Kidney (tissue), 14 donors: Measurements from ENCODE around the gene LGR6. TPM values are rescaled to one million over a fixed set of nuclear protein-coding genes. Genes with fewer than 3 reads are reported as not detected.

Source experiments
- DNase-seq, 5 donors: peaks; one replicate each; pipeline ENCODE4 v3.0.0-alpha.2; 2013 to 2020
- FAIRE-seq: peaks from 2 replicates; lab custom pipeline; 2012; peaks lifted over from hg19 to GRCh38; lab: Jason Lieb, UNC
- H3K27ac ChIP-seq, 2 donors: one replicate each; pipeline ENCODE4 v1.7.0; 2013; ENCODE audit warnings: low read depth in 2 of 2, low read length in 2 of 2, inconsistent platforms in 1 of 2
- H3K27me3 ChIP-seq: one replicate; pipeline ENCODE4 v1.7.1; 2013; ENCODE audit warnings: low read length, inconsistent platforms; ENCODE audit not compliant: control insufficient read depth, insufficient read depth
- H3K36me3 ChIP-seq, 3 donors: one replicate each; pipeline versions ENCODE4 v1.7.0 to v1.7.1; 2013; ENCODE audit warnings: low read length in 3 of 3, control low read depth in 1 of 3, inconsistent platforms in 1 of 3; ENCODE audit not compliant: insufficient read depth in 3 of 3, control insufficient read depth in 2 of 3
- H3K4me1 ChIP-seq, 3 donors: one replicate each; pipeline versions ENCODE4 v1.7.0 to v1.7.1; 2013; ENCODE audit warnings: low read length in 3 of 3, inconsistent platforms in 1 of 3, low read depth in 1 of 3; ENCODE audit not compliant: control insufficient read depth in 2 of 3, insufficient read depth in 2 of 3
- H3K4me3 ChIP-seq, 3 donors: one replicate each; pipeline versions ENCODE4 v1.7.0 to v1.8.1; 2013; ENCODE audit warnings: low read length in 3 of 3, control low read depth in 1 of 3, inconsistent platforms in 1 of 3
- H3K9ac ChIP-seq, 3 donors: one replicate each; pipeline versions ENCODE4 v1.7.0 to v1.7.1; 2013; ENCODE audit warnings: low read length in 3 of 3, control low read depth in 1 of 3, inconsistent platforms in 1 of 3
- H3K9me3 ChIP-seq, 3 donors: one replicate each; pipeline versions ENCODE4 v1.7.0 to v1.7.1; 2013; ENCODE audit warnings: low read length in 3 of 3, control low read depth in 1 of 3, inconsistent platforms in 1 of 3; ENCODE audit not compliant: control insufficient read depth in 2 of 3, insufficient read depth in 1 of 3
- CTCF ChIP-seq: IDR thresholded peaks from 3 replicates; pipeline ENCODE4 v1.5.1; 2012; ENCODE audit warnings: mild to moderate bottlenecking, moderate library complexity, borderline replicate concordance; ENCODE audit not compliant: insufficient read depth; ENCODE audit errors: extremely low read depth
- intact Hi-C: fragments of 100-400 bp; cut with DNase I; formaldehyde crosslinking; loops from one replicate; pipeline ENCODE4 v1.11.1; 2022
- polyA plus RNA-seq: library from polyadenylated mRNA; stranded (reverse); fragments of 350-450 nt; fragmentation: Illumina TruSeq; extraction: RNeasy Lipid Tissue Mini Kit (QIAGEN cat#74804); gene quantifications from one replicate; pipeline ENCODE4 v1.2.3, GENCODE V29; 2014; ENCODE audit warnings: low read depth, low replicate concordance; ENCODE audit not compliant: insufficient read depth
- total RNA-seq: library from RNA; stranded (reverse); fragmentation: NEBNext Ultra II Directional; extraction: Animal tissue kit (Norgen Biotek cat#: 25700); gene quantifications from one replicate; pipeline ENCODE4 v1.2.1, GENCODE V29; 2021
- donor health status: control.
- donor health status: control.
- donor health status: control.
- donor health status: control.
- donor health status: control.
- donor health status: DM: yes; HTN: yes; CAD: no.
- donor health status: Normal renal cell carcinoma (clear cell type).

LGR6 gene
- total and polyA plus RNA-seq, 2 donors from 2014 or later, result 1.8 to 4.1 TPM

GRCh38 chr1:202252271-202252670 is 58.7 kb downstream of the LGR6 start:
- H3K9ac ChIP-seq, result no peak overlapping the region
- intact Hi-C loops, result no loop called here
- H3K4me3 ChIP-seq, result no peak overlapping the region
- FAIRE-seq (no peak), DNase-seq (peak in 1 of 5 donors; percentile 15)
- no peaks in the 10 kb centered on the region for H3K9me3 ChIP-seq
- H3K27ac ChIP-seq, result no peak overlapping the region
- no peaks in the 10 kb centered on the region for H3K4me1 ChIP-seq
- TF ChIP-seq CTCF, result no peak
- H3K36me3 ChIP-seq, result no peaks in the 10 kb centered on the region
- H3K27me3 ChIP-seq, result no peaks in the 10 kb centered on the region

GRCh38 chr1:202254454-202255252 is 61.1 kb downstream of the LGR6 start:
- Histone ChIP-seq H3K27ac (no peak overlapping the region), H3K4me3 (no peak overlapping the region), H3K36me3 (no peaks in the 10 kb centered on the region), H3K4me1 (no peaks in the 10 kb centered on the region), H3K27me3 (no peaks in the 10 kb centered on the region), H3K9me3 (no peaks in the 10 kb centered on the region), H3K9ac (no peak overlapping the region)
- FAIRE-seq, result no peak
- DNase-seq, result no peak
- intact Hi-C loops, result no loop called here
- TF ChIP-seq CTCF, result no peak

- H3K9ac ChIP-seq, result no peak overlapping the region
- no peaks in the 10 kb centered on the region for H3K9me3 ChIP-seq
- DNase-seq (peak in 3 of 5 donors; percentile 29 to 62 (median 35)), FAIRE-seq (no peak)
- no peak for TF ChIP-seq CTCF
- H3K4me3 ChIP-seq, result no peak overlapping the region
- no peaks in the 10 kb centered on the region for H3K27me3 ChIP-seq
- no peaks in the 10 kb centered on the region for H3K4me1 ChIP-seq
- intact Hi-C loops, result no loop called here
- no peak overlapping the region for H3K27ac ChIP-seq
- H3K36me3 ChIP-seq, result no peaks in the 10 kb centered on the region
These were observed 61.7 kb downstream of the LGR6 start for GRCh38 chr1:202255343-202255742.
